Omental fat pad (tissue), 4 donors: Measurements from ENCODE around the gene SPRYD3. TPM values are rescaled to one million over a fixed set of nuclear protein-coding genes. Genes with fewer than 3 reads are reported as not detected.
"Not testable (repeated sequence)": the region's sequence is repeated elsewhere in the genome, so short reads cannot be mapped to it uniquely, and the experiment has no call there.

Source experiments
- ATAC-seq: fragments of 150-250 bp; one replicate; pipeline ENCODE4 v1.9.1; 2016; ENCODE audit warnings: mild to moderate bottlenecking, moderate library complexity; ENCODE audit not compliant: low FRiP score
- DNase-seq: peaks from one replicate; pipeline ENCODE4 v3.0.0-alpha.2; 2019; ENCODE audit warnings: low spot score
- CTCF ChIP-seq, 3 donors: fragments of 450-650 bp; IDR thresholded peaks; one replicate each; pipeline ENCODE4 v1.5.1; 2016 to 2017; ENCODE audit warnings: antibody characterized with exemption in 3 of 3, mild to moderate bottlenecking in 3 of 3, moderate library complexity in 2 of 3
- small RNA-seq: library from RNA; depleted of rRNA; stranded (forward); fragments of <200 nt; gene quantifications from one replicate; pipeline ENCODE3, GENCODE V24; 2016
- total RNA-seq, 4 donors: library from RNA; depleted of rRNA; stranded (reverse); fragments of >200 nt; gene quantifications; one replicate each; pipeline ENCODE4 v1.1.0, GENCODE V29; 2016

The SPRYD3 gene
- total RNA-seq, 4 donors from 2014 or later: 31.5 to 42.3 (median 36.3) TPM

GRCh38 chr12:53039851-53040250, 39.3 kb downstream of the SPRYD3 start:
- no peak for TF ChIP-seq CTCF (IDR thresholded peaks at IDR 0.05)
- no peak for ATAC-seq
- DNase-seq: no peak

GRCh38 chr12:53036802-53037201, 42.4 kb downstream of the SPRYD3 start:
- no peak for TF ChIP-seq CTCF (IDR thresholded peaks at IDR 0.05)
- DNase-seq (no peak), ATAC-seq (no peak)

- DNase-seq (no peak), ATAC-seq (no peak)
- TF ChIP-seq CTCF (IDR thresholded peaks at IDR 0.05): no peak
Measured at GRCh38 chr12:53034459-53034858, 44.7 kb downstream of the SPRYD3 start.

GRCh38 chr12:53033832-53034231, 45.4 kb downstream of the SPRYD3 start:
- ATAC-seq, DNase-seq: not testable (repeated sequence)

GRCh38 chr12:53031616-53032015, 47.6 kb downstream of the SPRYD3 start:
- no peak for TF ChIP-seq CTCF (IDR thresholded peaks at IDR 0.05)
- DNase-seq (no peak), ATAC-seq (no peak)

- DNase-seq, ATAC-seq: not testable (repeated sequence)
Measured at GRCh38 chr12:53027014-53027413, 52.2 kb downstream of the SPRYD3 start.

- DNase-seq: no peak
- no peak for ATAC-seq
- TF ChIP-seq CTCF (IDR thresholded peaks at IDR 0.05): no peak
Measured at GRCh38 chr12:53025250-53025649, 53.9 kb downstream of the SPRYD3 start.

GRCh38 chr12:53014709-53015108, 64.5 kb downstream of the SPRYD3 start:
- no peak for ATAC-seq
- no peak for TF ChIP-seq CTCF (IDR thresholded peaks at IDR 0.05)
- DNase-seq: no peak

Small RNA genes lying within 50 kb of the gene (small RNA-seq; reads per million reads assigned to genes)
- gene MIR6757: not detected

Other genes starting within 250 kb of the SPRYD3 start
- 1 to 10 TPM in 2 of 4 donors, under 1 TPM in 1, not detected in 1; 0.46 to 2.8 (median 1.7) TPM for gene KRT79, start 245.1 kb downstream of the SPRYD3 start, total RNA-seq
- 1 to 10 TPM in 1 of 4 donors, not detected in 3; 1.9 TPM for gene KRT78, start 230.4 kb downstream of the SPRYD3 start, total RNA-seq
- 1,000 to 10,000 TPM in 1 of 4 donors, 100 to 1,000 TPM in 2, 10 to 100 TPM in 1; 92.8 to 1,088 (median 251) TPM for gene KRT8, start 174.3 kb downstream of the SPRYD3 start, total RNA-seq
- 1,000 to 10,000 TPM in 1 of 4 donors, 100 to 1,000 TPM in 2, 10 to 100 TPM in 1; 12.1 to 2,005 (median 376) TPM for gene KRT18, start 130.3 kb downstream of the SPRYD3 start, total RNA-seq
- gene EIF4B, start 72.9 kb downstream of the SPRYD3 start, total RNA-seq: 100 to 1,000 TPM; 449 to 633 (median 553) TPM
- gene TNS2, start 29.3 kb downstream of the SPRYD3 start, total RNA-seq: 100 to 1,000 TPM in 3 of 4 donors, 10 to 100 TPM in 1; 97.7 to 444 (median 154) TPM
- gene IGFBP6, start 18.3 kb upstream of the SPRYD3 start, total RNA-seq: 100 to 1,000 TPM; 246 to 902 (median 719) TPM
- not detected for gene SOAT2, start 24.1 kb upstream of the SPRYD3 start, total RNA-seq
- gene ZNF740, start 101.3 kb upstream of the SPRYD3 start, total RNA-seq: 10 to 100 TPM; 11.2 to 21.8 (median 16.5) TPM
- 100 to 1,000 TPM in 1 of 4 donors, 10 to 100 TPM in 3; 71.1 to 118 (median 81.7) TPM for gene CSAD, start 101.5 kb upstream of the SPRYD3 start, total RNA-seq
- gene ITGB7, start 127.9 kb upstream of the SPRYD3 start, total RNA-seq: 1 to 10 TPM; 1.1 to 2.8 (median 1.9) TPM
- 10 to 100 TPM in 3 of 4 donors, 1 to 10 TPM in 1; 4.3 to 23.5 (median 13.2) TPM for gene RARG, start 152.8 kb upstream of the SPRYD3 start, total RNA-seq
- 1 to 10 TPM in 1 of 4 donors, under 1 TPM in 3; 0.63 to 2.0 (median 0.90) TPM for gene ESPL1, start 188.9 kb upstream of the SPRYD3 start, total RNA-seq
- gene PFDN5, start 216.2 kb upstream of the SPRYD3 start, total RNA-seq: 100 to 1,000 TPM; 527 to 674 (median 592) TPM
- gene MYG1, start 220.3 kb upstream of the SPRYD3 start, total RNA-seq: 10 to 100 TPM; 33.9 to 42.6 (median 35.7) TPM
- 10 to 100 TPM; 28.7 to 43.2 (median 38.6) TPM for gene AAAS, start 242.2 kb upstream of the SPRYD3 start, total RNA-seq